Tibial nerve (tissue), 4 donors: ENCODE results near the gene TRPC5OS.

Experiments
- EP300 ChIP-seq, 2 donors: sonication (generic); formaldehyde crosslinking; IDR thresholded peaks; one replicate each; pipeline ENCODE4 v1.6.1; 2017; ENCODE audit warnings: antibody characterized with exemption in 2 of 2, mild to moderate bottlenecking in 1 of 2
- POLR2A ChIP-seq, 2 donors: fragments of 450-650 bp; IDR thresholded peaks; one replicate each; pipeline ENCODE4 v1.6.1; 2017; ENCODE audit warnings: antibody characterized with exemption in 2 of 2, mild to moderate bottlenecking in 2 of 2, moderate library complexity in 2 of 2
- TF ChIP-seq, protein P1 (sequence below), 5 experiments: fragments of 200-600 bp in 3 of 5; fragments of 450-650 bp in 2 of 5; sonication (generic) in 3 of 5; IDR thresholded peaks; one replicate each; pipeline ENCODE4 v1.5.1; 2016 to 2019; ENCODE audit warnings: antibody characterized with exemption in 5 of 5, mild to moderate bottlenecking in 3 of 5, moderate library complexity in 2 of 5

DNA sequence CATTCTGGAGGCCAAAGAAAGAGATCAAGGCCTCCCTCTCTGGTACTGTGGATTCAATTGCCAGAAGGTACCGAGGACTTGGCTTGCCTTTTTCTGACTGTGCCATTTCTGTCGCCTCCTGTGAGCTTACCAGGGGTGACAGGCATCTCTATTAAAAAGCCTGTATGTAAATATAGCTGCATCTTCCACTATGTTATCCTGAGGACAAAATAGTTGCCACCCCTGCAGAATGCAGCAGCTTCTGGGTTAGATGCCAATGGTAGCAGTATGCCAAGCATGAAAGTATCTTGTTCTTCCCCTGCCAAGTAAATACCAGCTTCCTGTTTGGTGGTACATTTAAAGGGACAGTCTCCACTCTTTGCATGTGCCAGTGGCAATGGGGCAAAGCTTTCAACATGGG, 10.7 kb downstream of the TRPC5OS start:
- TF ChIP-seq, protein P1, sequence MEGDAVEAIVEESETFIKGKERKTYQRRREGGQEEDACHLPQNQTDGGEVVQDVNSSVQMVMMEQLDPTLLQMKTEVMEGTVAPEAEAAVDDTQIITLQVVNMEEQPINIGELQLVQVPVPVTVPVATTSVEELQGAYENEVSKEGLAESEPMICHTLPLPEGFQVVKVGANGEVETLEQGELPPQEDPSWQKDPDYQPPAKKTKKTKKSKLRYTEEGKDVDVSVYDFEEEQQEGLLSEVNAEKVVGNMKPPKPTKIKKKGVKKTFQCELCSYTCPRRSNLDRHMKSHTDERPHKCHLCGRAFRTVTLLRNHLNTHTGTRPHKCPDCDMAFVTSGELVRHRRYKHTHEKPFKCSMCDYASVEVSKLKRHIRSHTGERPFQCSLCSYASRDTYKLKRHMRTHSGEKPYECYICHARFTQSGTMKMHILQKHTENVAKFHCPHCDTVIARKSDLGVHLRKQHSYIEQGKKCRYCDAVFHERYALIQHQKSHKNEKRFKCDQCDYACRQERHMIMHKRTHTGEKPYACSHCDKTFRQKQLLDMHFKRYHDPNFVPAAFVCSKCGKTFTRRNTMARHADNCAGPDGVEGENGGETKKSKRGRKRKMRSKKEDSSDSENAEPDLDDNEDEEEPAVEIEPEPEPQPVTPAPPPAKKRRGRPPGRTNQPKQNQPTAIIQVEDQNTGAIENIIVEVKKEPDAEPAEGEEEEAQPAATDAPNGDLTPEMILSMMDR (IDR thresholded peaks at IDR 0.05): no peak
- TF ChIP-seq EP300 (IDR thresholded peaks at IDR 0.05) (no peak), POLR2A (IDR thresholded peaks at IDR 0.05) (no peak)
